Loucy (cell line): ENCODE results near the gene PKM.

Source experiments
- H2AFZ ChIP-seq: fragments of 200-600 bp; sonication (generic); 2 replicates; pipeline ENCODE4 v1.6.0; 2016; ENCODE audit warnings: antibody characterized with exemption, mild to moderate bottlenecking, low read length, moderate library complexity
- H3F3A ChIP-seq: fragments of 200-600 bp; 2 replicates; pipeline ENCODE4 v1.6.0; 2016; ENCODE audit warnings: antibody characterized with exemption, low read depth, mild to moderate bottlenecking
- H3K27me3 ChIP-seq: fragments of 200-600 bp; sonication (generic); 2 replicates; pipeline ENCODE4 v1.6.1; 2014; ENCODE audit warnings: low read length, mild to moderate bottlenecking; ENCODE audit not compliant: insufficient read depth, poor library complexity, severe bottlenecking
- H3K36me3 ChIP-seq: fragments of 200-600 bp; sonication (generic); 2 replicates; pipeline ENCODE4 v1.6.1; 2016; ENCODE audit warnings: low read length; ENCODE audit not compliant: insufficient read depth
- H3K4me1 ChIP-seq: fragments of 200-600 bp; sonication (generic); 2 replicates; pipeline ENCODE4 v1.5.1; 2014; ENCODE audit warnings: low read length, mild to moderate bottlenecking; ENCODE audit not compliant: insufficient read depth, poor library complexity, severe bottlenecking
- H3K4me2 ChIP-seq: fragments of 200-600 bp; sonication (generic); 2 replicates; pipeline ENCODE4 v1.6.0; 2014; ENCODE audit warnings: antibody characterized with exemption, low read length, low read depth, mild to moderate bottlenecking; ENCODE audit not compliant: poor library complexity, severe bottlenecking
- H3K4me3 ChIP-seq: fragments of 200-600 bp; sonication (generic); 2 replicates; pipeline ENCODE4 v1.5.1; 2014; ENCODE audit warnings: low read length, mild to moderate bottlenecking, mixed read lengths; ENCODE audit not compliant: poor library complexity, severe bottlenecking
- H3K79me2 ChIP-seq: fragments of 200-600 bp; sonication (generic); 2 replicates; pipeline ENCODE4 v1.6.1; 2014; ENCODE audit warnings: low read length; ENCODE audit not compliant: insufficient read depth
- H3K9ac ChIP-seq: fragments of 200-600 bp; sonication (generic); 2 replicates; pipeline ENCODE4 v1.6.0; 2014; ENCODE audit warnings: mild to moderate bottlenecking, low read depth, low read length, moderate library complexity; ENCODE audit not compliant: poor library complexity, severe bottlenecking
- H3K9me2 ChIP-seq: fragments of 200-600 bp; sonication (generic); replicated peaks from 2 replicates; pipeline ENCODE4 v1.6.1; 2016; ENCODE audit warnings: low read depth, low read length, mixed read lengths
- H3K9me3 ChIP-seq: fragments of 200-600 bp; sonication (generic); 2 replicates; pipeline ENCODE4 v1.6.1; 2014; ENCODE audit warnings: mild to moderate bottlenecking, antibody characterized with exemption, low read length, low read depth; ENCODE audit not compliant: insufficient read depth
- H4K20me1 ChIP-seq: fragments of 200-600 bp; sonication (generic); 2 replicates; pipeline ENCODE4 v1.6.0; 2014; ENCODE audit warnings: antibody characterized with exemption, low read length, mild to moderate bottlenecking; ENCODE audit not compliant: insufficient read depth, poor library complexity, severe bottlenecking
- CTCF ChIP-seq: fragments of 200-600 bp; sonication (generic); conservative IDR thresholded peaks from 2 replicates; pipeline ENCODE4 v1.5.1; 2014; ENCODE audit warnings: mild to moderate bottlenecking, antibody characterized with exemption, low read length
- EZH2phosphoT487 ChIP-seq: fragments of 200-600 bp; IDR thresholded peaks from 2 replicates; pipeline ENCODE4 v1.6.1; 2018; ENCODE audit warnings: antibody characterized with exemption, mild to moderate bottlenecking, moderate library complexity, borderline replicate concordance

PKM gene

GRCh38 chr15:72249142-72249810 lies 18.3 kb upstream of the PKM start:
- Histone ChIP-seq H3K9ac (no peak overlapping the region), H3F3A (no peaks in the 10 kb centered on the region), H2AFZ (no peak overlapping the region), H3K4me3 (no peak overlapping the region), H3K4me1 (no peaks in the 10 kb centered on the region), H3K9me2 (no peaks in the 10 kb centered on the region), H3K27me3 (no peaks in the 10 kb centered on the region), H3K4me2 (no peak overlapping the region), H3K79me2 (no peaks in the 10 kb centered on the region), H4K20me1 (no peaks in the 10 kb centered on the region), H3K36me3 (peaks cover 44% of the 10 kb centered on the region; the same call in 1 of the 2 replicates), H3K9me3 (no peaks in the 10 kb centered on the region)
- TF ChIP-seq CTCF: no peak
- no peak for TF ChIP-seq EZH2phosphoT487

- TF ChIP-seq EZH2phosphoT487 (no peak), CTCF (no peak)
- no peak overlapping the region for H3K4me2 ChIP-seq
- H3K9me2 ChIP-seq: no peaks in the 10 kb centered on the region
- no peaks in the 10 kb centered on the region for H4K20me1 ChIP-seq
- no peaks in the 10 kb centered on the region for H3K4me1 ChIP-seq
- H3K36me3 ChIP-seq: peaks cover 42% of the 10 kb centered on the region; the same call in 1 of the 2 replicates
- no peaks in the 10 kb centered on the region for H3K79me2 ChIP-seq
- H3K27me3 ChIP-seq: no peaks in the 10 kb centered on the region
- no peaks in the 10 kb centered on the region for H3F3A ChIP-seq
- no peaks in the 10 kb centered on the region for H3K9me3 ChIP-seq
- H2AFZ ChIP-seq: no peak overlapping the region
- H3K4me3 ChIP-seq: no peak overlapping the region
- H3K9ac ChIP-seq: no peak overlapping the region
These were observed 17.5 kb upstream of the PKM start for GRCh38 chr15:72248514-72248913.

- Histone ChIP-seq H3F3A (no peaks in the 10 kb centered on the region; the same call in 1 of the 2 replicates), H3K27me3 (no peaks in the 10 kb centered on the region), H3K36me3 (peaks cover 31% of the 10 kb centered on the region; the same call in 1 of the 2 replicates), H3K4me1 (peaks cover 4% of the 10 kb centered on the region), H3K9me3 (no peaks in the 10 kb centered on the region), H4K20me1 (no peaks in the 10 kb centered on the region), H3K79me2 (no peaks in the 10 kb centered on the region), H3K9me2 (no peaks in the 10 kb centered on the region), H2AFZ (no peak overlapping the region), H3K9ac (no peak overlapping the region), H3K4me3 (no peak overlapping the region), H3K4me2 (no peak overlapping the region)
- TF ChIP-seq EZH2phosphoT487 (no peak), CTCF (no peak)
These were observed 11.9 kb upstream of the PKM start for GRCh38 chr15:72242775-72243370.
